ENCODE results near the gene FBXO7. TPM values are rescaled to one million over a fixed set of nuclear protein-coding genes. Genes with fewer than 3 reads are reported as not detected.

Gene FBXO7
- total RNA-seq, 1 experiment from 2014 or later: 95.2 TPM

- Histone ChIP-seq H3K27ac (ENCODE audit: low read depth, low read length, poor library complexity, severe bottlenecking) (no peak overlapping the region), H3K4me3 (ENCODE audit: low read depth, low read length, poor library complexity, severe bottlenecking) (no peak overlapping the region), H3K27me3 (replicated peaks; ENCODE audit: insufficient read depth, low read depth, low read length, poor library complexity) (no peaks in the 10 kb centered on the region), H3K4me1 (ENCODE audit: insufficient read depth, low read length, poor library complexity, severe bottlenecking) (no peaks in the 10 kb centered on the region), H3K9me3 (ENCODE audit: low read depth, low read length, poor library complexity, severe bottlenecking) (no peaks in the 10 kb centered on the region), H3K36me3 (ENCODE audit: insufficient read depth, low read length, poor library complexity, severe bottlenecking) (no peaks in the 10 kb centered on the region)
- POLR2A ChIA-PET (ENCODE audit: low non-redundant PET): no interaction called here
- CTCF ChIA-PET: no interaction called here
- intact Hi-C loops (cut with micrococcal nuclease; ENCODE audit: unreplicated experiment): no loop called here
- no TSS peak for BruUV-seq (replicated peaks)
- DNase-seq (ENCODE audit: low spot score): no peak
- TF ChIP-seq EZH2 (IDR thresholded peaks at IDR 0.05; ENCODE audit: borderline replicate concordance, low read depth, low read length, poor library complexity, severe bottlenecking): no peak
- no peak for TF ChIP-seq CTCF (conservative IDR thresholded peaks at IDR 0.05; ENCODE audit: low read depth, low read length)
Measured at GRCh38 chr22:32515084-32515483, 40.5 kb downstream of the FBXO7 start.

GRCh38 chr22:32517488-32517887 lies 42.9 kb downstream of the FBXO7 start:
- Histone ChIP-seq H3K4me3 (ENCODE audit: low read depth, low read length, poor library complexity, severe bottlenecking) (no peak overlapping the region), H3K36me3 (ENCODE audit: insufficient read depth, low read length, poor library complexity, severe bottlenecking) (no peaks in the 10 kb centered on the region), H3K27ac (ENCODE audit: low read depth, low read length, poor library complexity, severe bottlenecking) (no peak overlapping the region), H3K4me1 (ENCODE audit: insufficient read depth, low read length, poor library complexity, severe bottlenecking) (no peaks in the 10 kb centered on the region), H3K9me3 (ENCODE audit: low read depth, low read length, poor library complexity, severe bottlenecking) (no peaks in the 10 kb centered on the region), H3K27me3 (replicated peaks; ENCODE audit: insufficient read depth, low read depth, low read length, poor library complexity) (no peaks in the 10 kb centered on the region)
- ChIA-PET POLR2A (ENCODE audit: low non-redundant PET) (no interaction called here), CTCF (no interaction called here)
- BruUV-seq (replicated peaks): no TSS peak
- TF ChIP-seq CTCF (conservative IDR thresholded peaks at IDR 0.05; ENCODE audit: low read depth, low read length) (no peak), EZH2 (IDR thresholded peaks at IDR 0.05; ENCODE audit: borderline replicate concordance, low read depth, low read length, poor library complexity, severe bottlenecking) (no peak)
- intact Hi-C loops (cut with micrococcal nuclease; ENCODE audit: unreplicated experiment): no loop called here
- DNase-seq (ENCODE audit: low spot score): no peak

DNA sequence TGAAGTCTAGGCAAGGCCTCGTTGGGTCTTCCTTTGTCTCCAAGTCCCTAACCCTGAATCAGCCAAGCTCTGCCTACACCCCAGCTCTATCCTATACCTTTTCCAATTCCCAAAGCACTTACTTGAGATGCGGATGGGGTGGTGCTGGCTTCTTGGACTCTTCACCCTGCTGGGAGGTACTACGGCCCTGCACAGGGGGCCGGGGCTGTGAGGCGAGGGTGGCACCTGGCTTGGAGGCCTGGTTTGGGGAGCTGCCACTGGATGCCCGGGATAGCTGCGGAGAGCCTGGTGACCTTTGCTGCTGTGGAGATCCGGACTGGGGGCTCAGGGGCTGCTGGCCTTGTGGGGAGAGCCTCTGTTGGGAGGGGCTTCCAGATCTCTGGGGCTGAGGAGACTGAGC lies 43.3 kb downstream of the FBXO7 start:
- DNase-seq (ENCODE audit: low spot score): no peak
- Histone ChIP-seq H3K36me3 (ENCODE audit: insufficient read depth, low read length, poor library complexity, severe bottlenecking) (no peaks in the 10 kb centered on the region), H3K27ac (ENCODE audit: low read depth, low read length, poor library complexity, severe bottlenecking) (no peak overlapping the region), H3K4me3 (ENCODE audit: low read depth, low read length, poor library complexity, severe bottlenecking) (no peak overlapping the region), H3K27me3 (replicated peaks; ENCODE audit: insufficient read depth, low read depth, low read length, poor library complexity) (no peaks in the 10 kb centered on the region), H3K9me3 (ENCODE audit: low read depth, low read length, poor library complexity, severe bottlenecking) (no peaks in the 10 kb centered on the region), H3K4me1 (ENCODE audit: insufficient read depth, low read length, poor library complexity, severe bottlenecking) (no peaks in the 10 kb centered on the region)
- ChIA-PET CTCF (no interaction called here), POLR2A (ENCODE audit: low non-redundant PET) (no interaction called here)
- intact Hi-C loops (cut with micrococcal nuclease; ENCODE audit: unreplicated experiment): no loop called here
- TF ChIP-seq EZH2 (IDR thresholded peaks at IDR 0.05; ENCODE audit: borderline replicate concordance, low read depth, low read length, poor library complexity, severe bottlenecking): no peak
- TF ChIP-seq CTCF (conservative IDR thresholded peaks at IDR 0.05; ENCODE audit: low read depth, low read length): no peak
- BruUV-seq (replicated peaks): no TSS peak
